ENCODE results near the gene CKM.

Gene CKM

GRCh38 chr19:45356760-45357444, 34.2 kb upstream of the CKM start:
- Histone ChIP-seq H3K9me3 (ENCODE audit: control insufficient read depth, low read length) (no peaks in the 10 kb centered on the region), H3K4me3 (ENCODE audit: extremely low read depth, insufficient read depth, low read length, poor library complexity, severe bottlenecking) (no peak overlapping the region), H3K36me3 (ENCODE audit: control insufficient read depth, insufficient read depth, low read length) (peaks cover 80% of the 10 kb centered on the region), H3K27ac (ENCODE audit: low read depth, low read length, severe bottlenecking) (no peak overlapping the region), H3K4me1 (ENCODE audit: control insufficient read depth, insufficient read depth, low read length, poor library complexity, severe bottlenecking) (no peaks in the 10 kb centered on the region)
- WGBS, 2 experiments (ENCODE audit: insufficient coverage in 2 of 2), result 97% methylated on average over 12 to 16 of the region's 20 CpGs

- Histone ChIP-seq H3K27ac (ENCODE audit: low read depth, low read length, severe bottlenecking) (no peak overlapping the region), H3K4me1 (ENCODE audit: control insufficient read depth, insufficient read depth, low read length, poor library complexity, severe bottlenecking) (no peaks in the 10 kb centered on the region), H3K36me3 (ENCODE audit: control insufficient read depth, insufficient read depth, low read length) (peaks cover 81% of the 10 kb centered on the region), H3K4me3 (ENCODE audit: extremely low read depth, insufficient read depth, low read length, poor library complexity, severe bottlenecking) (no peak overlapping the region), H3K9me3 (ENCODE audit: control insufficient read depth, low read length) (no peaks in the 10 kb centered on the region)
- WGBS, 2 experiments (ENCODE audit: insufficient coverage in 2 of 2), result 97 to 98% methylated on average over 5 to 9 of the region's 9 CpGs
Observed at GRCh38 chr19:45355910-45356309, 33.2 kb upstream of the CKM start.

- H3K4me3 ChIP-seq (ENCODE audit: extremely low read depth, insufficient read depth, low read length, poor library complexity, severe bottlenecking), result no peak overlapping the region
- no peaks in the 10 kb centered on the region for H3K9me3 ChIP-seq (ENCODE audit: control insufficient read depth, low read length)
- H3K4me1 ChIP-seq (ENCODE audit: control insufficient read depth, insufficient read depth, low read length, poor library complexity, severe bottlenecking), result no peaks in the 10 kb centered on the region
- H3K27ac ChIP-seq (ENCODE audit: low read depth, low read length, severe bottlenecking), result no peak overlapping the region
- WGBS, 2 experiments (ENCODE audit: insufficient coverage in 2 of 2), result 91 to 97% methylated on average over 9 of the region's 9 CpGs
- peaks cover 85% of the 10 kb centered on the region for H3K36me3 ChIP-seq (ENCODE audit: control insufficient read depth, insufficient read depth, low read length)
Observed at GRCh38 chr19:45355402-45355801, 32.7 kb upstream of the CKM start.

- WGBS, 2 experiments (ENCODE audit: insufficient coverage in 2 of 2), result 95 to 98% methylated on average over 6 to 7 of the region's 11 CpGs
- Histone ChIP-seq H3K36me3 (ENCODE audit: control insufficient read depth, insufficient read depth, low read length) (peaks cover 83% of the 10 kb centered on the region), H3K27ac (ENCODE audit: low read depth, low read length, severe bottlenecking) (no peak overlapping the region), H3K4me1 (ENCODE audit: control insufficient read depth, insufficient read depth, low read length, poor library complexity, severe bottlenecking) (no peaks in the 10 kb centered on the region), H3K9me3 (ENCODE audit: control insufficient read depth, low read length) (no peaks in the 10 kb centered on the region), H3K4me3 (ENCODE audit: extremely low read depth, insufficient read depth, low read length, poor library complexity, severe bottlenecking) (no peak overlapping the region)
Observed at GRCh38 chr19:45354241-45354842, 31.7 kb upstream of the CKM start.

GRCh38 chr19:45352914-45353796, 30.5 kb upstream of the CKM start:
- Histone ChIP-seq H3K4me1 (ENCODE audit: control insufficient read depth, insufficient read depth, low read length, poor library complexity, severe bottlenecking) (no peaks in the 10 kb centered on the region), H3K4me3 (ENCODE audit: extremely low read depth, insufficient read depth, low read length, poor library complexity, severe bottlenecking) (no peak overlapping the region), H3K36me3 (ENCODE audit: control insufficient read depth, insufficient read depth, low read length) (peaks cover 73% of the 10 kb centered on the region), H3K27ac (ENCODE audit: low read depth, low read length, severe bottlenecking) (no peak overlapping the region), H3K9me3 (ENCODE audit: control insufficient read depth, low read length) (no peaks in the 10 kb centered on the region)
- 94 to 95% methylated on average over 11 to 19 of the region's 20 CpGs for WGBS, 2 experiments (ENCODE audit: insufficient coverage in 2 of 2)

GRCh38 chr19:45352471-45352870, 29.8 kb upstream of the CKM start:
- Histone ChIP-seq H3K36me3 (ENCODE audit: control insufficient read depth, insufficient read depth, low read length) (peaks cover 66% of the 10 kb centered on the region), H3K4me1 (ENCODE audit: control insufficient read depth, insufficient read depth, low read length, poor library complexity, severe bottlenecking) (no peaks in the 10 kb centered on the region), H3K9me3 (ENCODE audit: control insufficient read depth, low read length) (no peaks in the 10 kb centered on the region), H3K27ac (ENCODE audit: low read depth, low read length, severe bottlenecking) (no peak overlapping the region), H3K4me3 (ENCODE audit: extremely low read depth, insufficient read depth, low read length, poor library complexity, severe bottlenecking) (no peak overlapping the region)
- WGBS, 2 experiments (ENCODE audit: insufficient coverage in 2 of 2), result 98 to 99% methylated on average over 9 to 20 of the region's 20 CpGs

GRCh38 chr19:45352062-45352461, 29.4 kb upstream of the CKM start:
- Histone ChIP-seq H3K4me1 (ENCODE audit: control insufficient read depth, insufficient read depth, low read length, poor library complexity, severe bottlenecking) (no peaks in the 10 kb centered on the region), H3K27ac (ENCODE audit: low read depth, low read length, severe bottlenecking) (no peak overlapping the region), H3K36me3 (ENCODE audit: control insufficient read depth, insufficient read depth, low read length) (peaks cover 62% of the 10 kb centered on the region), H3K4me3 (ENCODE audit: extremely low read depth, insufficient read depth, low read length, poor library complexity, severe bottlenecking) (no peak overlapping the region), H3K9me3 (ENCODE audit: control insufficient read depth, low read length) (no peaks in the 10 kb centered on the region)
- WGBS, 2 experiments (ENCODE audit: insufficient coverage in 2 of 2), result 88 to 90% methylated on average over 12 to 15 of the region's 15 CpGs

- WGBS, 2 experiments (ENCODE audit: insufficient coverage in 2 of 2), result 89 to 93% methylated on average over 7 to 13 of the region's 13 CpGs
- Histone ChIP-seq H3K36me3 (ENCODE audit: control insufficient read depth, insufficient read depth, low read length) (peaks cover 56% of the 10 kb centered on the region), H3K4me1 (ENCODE audit: control insufficient read depth, insufficient read depth, low read length, poor library complexity, severe bottlenecking) (no peaks in the 10 kb centered on the region), H3K4me3 (ENCODE audit: extremely low read depth, insufficient read depth, low read length, poor library complexity, severe bottlenecking) (no peak overlapping the region), H3K27ac (ENCODE audit: low read depth, low read length, severe bottlenecking) (no peak overlapping the region), H3K9me3 (ENCODE audit: control insufficient read depth, low read length) (no peaks in the 10 kb centered on the region)
Observed at GRCh38 chr19:45351401-45351952, 28.8 kb upstream of the CKM start.

- no peaks in the 10 kb centered on the region for H3K9me3 ChIP-seq (ENCODE audit: control insufficient read depth, low read length)
- no peak overlapping the region for H3K27ac ChIP-seq (ENCODE audit: low read depth, low read length, severe bottlenecking)
- H3K4me1 ChIP-seq (ENCODE audit: control insufficient read depth, insufficient read depth, low read length, poor library complexity, severe bottlenecking), result no peaks in the 10 kb centered on the region
- H3K36me3 ChIP-seq (ENCODE audit: control insufficient read depth, insufficient read depth, low read length), result peaks cover 47% of the 10 kb centered on the region
- H3K4me3 ChIP-seq (ENCODE audit: extremely low read depth, insufficient read depth, low read length, poor library complexity, severe bottlenecking), result no peak overlapping the region
- 93% methylated on average over 7 to 17 of the region's 17 CpGs for WGBS, 2 experiments (ENCODE audit: insufficient coverage in 2 of 2)
Observed at GRCh38 chr19:45350477-45351058, 27.9 kb upstream of the CKM start.

- H3K27ac ChIP-seq (ENCODE audit: low read depth, low read length, severe bottlenecking), result no peak overlapping the region
- H3K4me1 ChIP-seq (ENCODE audit: control insufficient read depth, insufficient read depth, low read length, poor library complexity, severe bottlenecking), result no peaks in the 10 kb centered on the region
- H3K4me3 ChIP-seq (ENCODE audit: extremely low read depth, insufficient read depth, low read length, poor library complexity, severe bottlenecking), result no peak overlapping the region
- H3K36me3 ChIP-seq (ENCODE audit: control insufficient read depth, insufficient read depth, low read length), result peaks cover 38% of the 10 kb centered on the region
- 96 to 97% methylated on average over 15 to 17 of the region's 17 CpGs for WGBS, 2 experiments (ENCODE audit: insufficient coverage in 2 of 2)
- H3K9me3 ChIP-seq (ENCODE audit: control insufficient read depth, low read length), result no peaks in the 10 kb centered on the region
Observed at GRCh38 chr19:45349430-45349941, 26.8 kb upstream of the CKM start.

All from mesodermal cell (in vitro differentiated cells).